Fibroblast of skin of left biceps (primary cell): Measurements from ENCODE around the gene CRELD2.

Experiments
- DNase-seq, 2 experiments: peaks; one replicate each; pipeline ENCODE4 v3.0.0-alpha.2; 2013; ENCODE audit warnings: low read depth in 2 of 2

CRELD2 gene

DNA sequence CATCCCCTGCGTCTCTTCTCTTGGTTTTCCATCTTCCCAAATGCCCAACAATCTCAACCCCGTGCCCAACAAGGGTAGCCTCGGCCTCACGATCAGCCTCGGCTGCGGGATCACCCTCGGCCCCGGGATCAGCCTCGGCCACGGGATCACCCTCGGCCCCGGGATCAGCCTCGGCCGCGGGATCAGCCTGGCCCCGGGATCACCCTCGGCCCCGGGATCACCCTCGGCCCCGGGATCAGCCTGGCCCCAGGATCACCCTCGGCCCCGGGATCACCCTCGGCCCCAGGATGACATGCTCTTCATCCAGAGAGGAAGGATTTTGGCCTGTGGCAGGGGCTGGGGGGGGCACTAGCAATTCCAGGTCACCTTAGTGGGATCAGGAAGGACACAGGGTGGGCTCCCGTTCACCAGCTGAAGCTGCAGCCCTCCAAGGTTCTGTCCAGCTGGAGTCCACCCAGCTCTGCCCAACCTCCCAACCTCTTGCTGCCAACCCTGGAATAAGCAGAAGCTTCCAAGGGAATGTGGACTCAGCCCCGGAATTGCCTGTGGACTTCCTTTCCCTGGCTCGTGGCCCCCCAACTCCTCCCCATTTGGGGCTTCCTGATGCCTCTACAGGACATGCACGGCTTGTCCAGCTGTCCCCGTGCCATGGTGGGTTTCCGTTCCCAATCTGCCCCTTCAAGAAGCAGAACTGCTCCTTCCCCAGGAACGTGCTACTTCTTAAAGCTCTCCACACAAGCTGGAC, 6.4 kb upstream of the CRELD2 start:
- DNase-seq, result no peak

DNA sequence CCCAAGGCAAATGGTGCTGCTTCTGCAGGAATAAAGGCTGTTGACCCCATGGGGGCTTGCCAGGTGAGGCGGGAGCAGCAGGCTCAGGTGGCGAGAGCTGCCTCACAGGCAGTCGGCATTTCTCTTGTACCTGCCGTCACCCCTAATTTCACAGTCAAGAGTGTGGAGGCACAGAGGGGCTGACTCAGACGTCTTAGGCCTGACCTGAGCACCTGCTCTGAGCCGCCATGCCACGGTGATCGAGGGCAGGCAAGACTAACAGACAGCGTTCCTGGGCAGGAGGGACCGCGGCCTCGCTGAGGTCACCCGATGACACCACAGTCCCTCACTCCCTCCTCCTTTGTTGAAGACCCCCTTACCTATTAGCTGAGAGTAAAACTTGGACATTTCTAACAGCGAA, 5.4 kb upstream of the CRELD2 start:
- no peak for DNase-seq

DNA sequence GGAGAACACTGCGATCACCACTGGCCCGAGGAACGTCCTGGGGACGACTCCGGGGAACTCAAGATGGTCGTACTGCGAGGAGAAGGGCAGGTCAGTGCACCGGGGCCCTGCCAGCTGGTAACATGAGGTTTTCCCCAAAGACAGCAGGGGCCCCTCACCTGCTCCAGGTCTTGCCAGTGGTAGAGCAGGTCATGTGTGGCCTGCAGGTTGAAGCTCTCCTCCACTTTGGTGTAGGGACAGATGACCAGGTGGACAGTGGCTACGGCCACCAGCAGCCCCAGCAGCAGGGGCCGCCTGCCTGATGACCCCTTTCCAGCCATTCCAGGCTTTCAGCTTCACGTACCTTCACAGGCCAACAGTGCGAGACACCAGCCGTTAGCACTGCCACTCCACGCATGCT, 5.0 kb upstream of the CRELD2 start:
- no peak for DNase-seq

DNA sequence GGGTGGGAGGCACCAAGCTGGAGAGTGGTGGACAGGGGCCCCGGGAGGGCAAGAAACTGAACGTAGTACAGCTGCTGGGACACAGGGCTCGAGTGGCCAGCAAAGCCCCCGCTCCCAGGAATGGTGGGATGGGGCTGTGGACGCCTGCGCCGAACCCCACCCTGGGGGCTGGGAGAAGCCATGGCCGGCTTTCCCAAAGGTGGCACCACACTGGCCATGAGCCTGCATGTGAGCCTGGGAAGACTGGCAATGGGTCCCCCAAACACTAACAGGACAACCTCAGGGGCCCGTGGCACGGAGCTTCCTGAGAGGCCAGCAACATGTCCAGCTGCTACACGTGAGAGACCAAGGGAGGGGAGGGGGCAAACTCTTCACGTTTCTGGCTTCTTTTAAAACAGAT, 4.2 kb upstream of the CRELD2 start:
- no peak for DNase-seq

DNA sequence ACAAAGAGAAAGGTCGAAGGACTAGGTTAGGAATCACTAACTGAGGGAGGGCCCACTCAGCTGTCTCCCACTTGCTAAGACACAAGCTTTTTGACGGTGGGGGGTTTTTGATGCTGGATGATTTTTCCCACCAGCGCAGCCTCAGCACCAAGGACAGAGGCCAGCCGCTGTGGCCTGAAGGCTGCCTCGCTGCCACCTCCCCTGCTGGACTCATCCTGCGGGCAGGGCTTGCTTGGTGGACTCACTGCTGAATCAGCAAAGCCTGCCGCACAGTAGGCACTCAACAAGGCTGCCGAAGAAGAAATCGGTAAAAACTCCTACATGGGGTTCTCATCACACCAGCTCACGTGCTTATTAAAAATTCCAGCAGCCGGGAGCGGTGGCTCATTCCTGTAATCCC, 2.8 kb upstream of the CRELD2 start:
- DNase-seq, result no peak

DNA sequence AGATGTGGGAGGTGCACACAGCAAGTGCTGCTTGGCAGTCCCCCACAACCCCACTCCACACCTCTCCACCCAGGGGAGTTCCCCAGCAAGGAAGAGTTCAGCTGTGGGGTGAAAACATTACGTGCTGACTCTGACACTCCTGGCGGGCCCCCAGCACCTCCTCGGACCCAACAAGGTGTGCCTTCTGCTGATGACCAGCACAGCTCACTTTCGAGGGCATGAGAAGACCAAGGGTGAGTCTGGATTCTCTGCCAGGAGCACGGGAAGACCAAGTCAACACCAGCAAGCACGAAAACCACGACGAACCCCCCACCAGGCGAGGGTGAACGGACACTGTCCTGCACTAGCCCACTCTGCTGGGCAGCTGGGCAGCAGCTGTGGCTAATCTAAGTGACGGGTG, 1.6 kb upstream of the CRELD2 start:
- no peak for DNase-seq

DNA sequence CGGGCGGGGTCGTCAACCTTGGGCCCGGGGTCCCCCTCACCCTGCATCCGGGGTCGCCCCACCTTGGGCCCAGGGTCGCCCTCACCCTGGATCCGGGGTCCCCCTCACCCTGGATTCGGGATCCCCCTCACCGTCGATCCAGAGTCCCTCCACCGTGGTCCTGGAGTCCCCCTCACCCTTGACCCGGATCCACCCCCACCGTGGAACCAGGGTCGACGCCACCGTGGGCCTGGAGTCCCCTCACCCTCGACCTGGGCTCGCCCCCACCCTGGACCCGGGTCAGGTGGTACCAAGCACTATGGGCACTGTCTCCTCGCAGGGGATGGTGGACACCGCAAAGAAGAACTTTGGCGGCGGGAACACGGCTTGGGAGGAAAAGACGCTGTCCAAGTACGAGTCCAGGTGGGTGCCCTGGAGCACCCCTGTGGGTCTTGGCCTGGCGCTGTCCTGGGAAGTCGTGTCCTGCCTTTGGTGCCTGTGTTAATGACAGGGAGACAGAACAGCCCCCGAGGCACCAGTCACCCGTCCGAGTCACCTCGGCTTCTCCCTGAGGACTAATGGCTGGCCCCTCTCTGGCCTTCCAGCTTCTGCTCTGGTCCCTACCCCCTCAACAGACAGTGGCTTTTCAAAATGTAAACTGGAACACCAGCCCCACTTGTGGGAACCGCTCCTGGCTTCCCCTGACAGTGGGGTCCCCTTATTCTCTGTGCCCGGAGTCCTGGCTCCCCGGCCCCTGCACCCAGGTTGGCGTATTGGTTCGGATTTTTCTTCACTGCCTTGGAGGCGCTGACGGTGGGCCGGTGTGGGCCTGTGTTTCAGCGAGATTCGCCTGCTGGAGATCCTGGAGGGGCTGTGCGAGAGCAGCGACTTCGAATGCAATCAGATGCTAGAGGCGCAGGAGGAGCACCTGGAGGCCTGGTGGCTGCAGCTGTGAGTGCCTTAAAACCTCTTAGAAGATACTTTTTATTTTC, 762 bp downstream of the CRELD2 start:
- no peak for DNase-seq

DNA sequence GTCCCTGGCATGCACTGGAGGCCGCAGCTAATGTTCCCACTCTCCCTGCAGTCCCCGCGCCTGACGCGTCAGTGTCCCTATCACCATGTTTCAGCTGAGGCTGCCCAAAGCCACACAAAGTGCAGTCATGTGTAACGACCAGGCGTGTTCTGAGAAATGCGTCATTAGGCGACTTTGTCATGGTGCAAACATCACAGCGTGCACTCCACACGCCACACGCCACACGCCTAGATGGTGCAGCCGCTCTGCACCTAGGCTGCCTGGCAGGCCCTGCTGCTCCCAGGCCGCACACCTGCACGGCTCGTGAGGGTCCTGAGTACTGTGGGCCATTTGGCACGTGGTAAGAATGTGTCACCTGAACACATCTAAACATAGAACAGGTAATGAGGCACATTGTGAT, 2.4 kb downstream of the CRELD2 start:
- no peak for DNase-seq

DNA sequence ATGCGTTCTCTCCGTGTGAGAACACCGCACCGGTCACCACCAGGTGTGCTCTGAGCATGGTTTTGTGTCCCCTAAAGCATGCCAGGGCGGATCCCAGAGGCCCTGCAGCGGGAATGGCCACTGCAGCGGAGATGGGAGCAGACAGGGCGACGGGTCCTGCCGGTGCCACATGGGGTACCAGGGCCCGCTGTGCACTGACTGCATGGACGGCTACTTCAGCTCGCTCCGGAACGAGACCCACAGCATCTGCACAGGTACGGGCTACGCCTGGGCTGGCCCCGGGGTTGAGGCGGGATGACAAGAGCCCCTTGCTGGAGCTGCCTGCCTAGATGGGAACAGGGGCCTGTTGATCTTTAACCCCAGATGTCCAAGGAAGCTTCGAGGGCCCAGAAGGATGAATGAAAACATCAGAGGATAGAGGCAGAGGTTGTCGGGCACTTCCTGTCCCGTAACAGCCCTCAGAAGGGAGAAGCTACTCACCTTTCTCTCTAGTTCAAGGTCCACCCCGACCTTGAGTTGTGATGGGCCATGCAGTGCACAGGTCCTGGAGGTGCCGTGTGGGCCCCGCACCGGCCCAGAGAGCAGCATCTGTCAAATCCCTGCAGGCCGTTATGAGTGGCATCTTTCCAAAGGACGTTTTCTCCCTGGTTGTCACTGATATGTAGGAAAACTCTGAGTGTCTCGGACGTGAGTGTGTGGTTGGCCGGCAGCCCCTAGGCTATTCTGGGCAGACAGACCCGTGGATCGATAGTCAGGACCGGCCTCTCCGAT, 3.3 kb downstream of the CRELD2 start:
- DNase-seq, result no peak

DNA sequence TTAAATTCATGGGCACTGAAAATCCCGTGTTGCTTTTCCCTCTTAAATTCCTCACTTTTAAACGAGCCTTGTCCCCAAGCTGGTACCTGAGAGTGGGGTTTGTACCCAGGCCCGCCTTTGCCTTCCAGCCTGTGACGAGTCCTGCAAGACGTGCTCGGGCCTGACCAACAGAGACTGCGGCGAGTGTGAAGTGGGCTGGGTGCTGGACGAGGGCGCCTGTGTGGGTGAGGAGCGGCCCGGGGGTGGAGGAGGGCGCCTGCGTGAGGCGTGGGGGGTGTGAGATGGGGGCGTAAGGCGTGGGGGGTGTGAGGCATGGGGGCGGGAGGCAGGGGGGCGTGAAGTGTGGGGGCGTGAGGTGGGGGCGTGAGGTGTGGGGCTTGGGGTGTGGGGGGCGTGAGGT, 4.0 kb downstream of the CRELD2 start:
- DNase-seq, result no peak

DNA sequence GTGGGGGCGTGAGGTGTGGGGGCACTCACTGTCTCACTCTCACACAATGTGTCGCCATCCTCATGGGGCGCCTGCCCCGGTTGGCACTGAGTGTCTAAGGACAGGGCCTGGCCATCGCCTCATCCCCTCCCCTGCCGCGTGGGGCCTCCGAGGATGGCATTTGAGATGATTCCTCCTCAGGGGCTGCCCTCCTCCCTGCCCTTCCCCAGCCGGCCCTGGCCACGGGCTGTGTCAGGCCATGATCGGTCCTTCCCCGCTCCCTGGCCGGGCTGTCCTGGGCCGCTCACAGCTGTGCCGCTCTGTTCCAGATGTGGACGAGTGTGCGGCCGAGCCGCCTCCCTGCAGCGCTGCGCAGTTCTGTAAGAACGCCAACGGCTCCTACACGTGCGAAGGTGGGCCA, 4.5 kb downstream of the CRELD2 start:
- DNase-seq, result no peak

DNA sequence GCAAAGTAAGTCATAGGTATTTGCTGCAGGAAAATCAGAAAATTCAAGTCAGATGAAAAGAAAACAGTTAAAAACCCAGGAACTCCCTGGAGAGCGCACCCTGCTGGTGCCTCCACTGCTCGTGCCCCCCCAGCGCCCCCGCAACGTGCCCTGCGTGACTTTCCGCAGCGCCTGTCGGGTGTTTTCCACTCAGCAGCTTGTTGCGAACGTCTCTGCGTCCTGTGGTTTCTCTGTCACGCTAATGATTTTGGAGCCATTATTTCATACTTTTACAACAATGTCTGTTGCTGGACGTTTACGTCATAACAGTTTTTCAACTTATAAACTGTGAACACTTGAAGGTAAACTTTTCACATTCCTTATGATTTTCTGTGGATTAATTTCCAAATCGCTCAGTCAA, 5.0 kb downstream of the CRELD2 start:
- DNase-seq, result no peak

DNA sequence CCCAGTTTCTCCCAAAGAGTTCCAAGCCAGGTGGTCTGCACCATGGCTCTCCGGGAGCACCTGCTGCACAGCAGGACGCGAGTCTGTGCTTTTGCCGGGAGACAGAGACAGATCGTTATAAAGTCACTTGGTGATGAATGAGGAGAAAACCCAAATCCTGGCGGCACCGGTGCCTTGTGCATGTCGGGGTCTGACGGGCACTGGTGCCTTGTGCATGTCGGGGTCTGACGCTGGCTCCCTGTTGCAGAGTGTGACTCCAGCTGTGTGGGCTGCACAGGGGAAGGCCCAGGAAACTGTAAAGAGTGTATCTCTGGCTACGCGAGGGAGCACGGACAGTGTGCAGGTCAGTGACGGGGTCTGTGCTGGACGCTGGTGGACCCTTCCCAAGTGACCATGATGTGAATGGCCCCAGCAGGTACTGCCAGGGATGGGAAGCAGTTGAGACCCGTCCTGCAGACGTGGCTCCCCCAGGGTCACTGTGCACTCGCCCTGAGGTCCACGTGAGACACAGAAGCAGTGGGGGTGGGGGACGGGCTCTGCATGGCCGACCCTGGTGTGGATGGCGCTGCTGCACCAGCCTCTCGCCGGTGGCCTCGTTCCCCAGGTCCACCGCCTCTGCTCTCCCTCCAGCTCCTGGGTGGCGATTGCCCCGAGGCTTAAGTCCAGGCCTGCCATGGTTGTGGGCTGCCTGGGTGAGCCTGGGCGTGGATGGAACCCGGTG, 5.8 kb downstream of the CRELD2 start:
- DNase-seq, result no peak

DNA sequence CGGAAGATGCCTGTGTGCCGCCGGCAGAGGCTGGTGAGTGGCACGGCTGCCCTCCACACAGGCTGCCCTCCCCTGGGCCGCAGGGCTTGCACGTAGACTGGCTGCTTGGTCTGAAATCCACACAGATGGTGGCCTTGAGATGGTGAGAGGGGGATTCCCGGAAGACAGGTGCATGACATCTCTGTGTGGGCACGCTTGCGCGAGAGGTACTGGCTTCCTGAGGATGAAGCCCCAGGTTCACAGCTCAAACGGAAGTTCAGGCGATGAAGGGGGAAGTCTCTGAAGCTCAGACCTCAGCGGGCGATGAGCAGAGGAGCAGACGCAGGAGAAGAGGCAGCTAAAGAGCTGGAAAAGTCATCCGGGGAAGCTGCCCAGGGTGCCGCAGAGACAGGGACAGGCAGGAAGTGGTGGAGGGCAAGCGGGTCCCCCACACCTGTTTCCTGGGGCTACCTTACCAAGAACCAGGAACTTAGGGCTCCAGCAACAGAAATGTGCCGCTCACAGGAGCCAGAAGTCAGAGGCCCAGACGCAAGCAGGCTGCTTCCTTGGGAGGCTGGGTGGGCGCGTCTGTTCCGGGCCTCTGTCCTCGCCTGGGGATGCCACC, 7.2 kb downstream of the CRELD2 start:
- DNase-seq, result no peak

DNA sequence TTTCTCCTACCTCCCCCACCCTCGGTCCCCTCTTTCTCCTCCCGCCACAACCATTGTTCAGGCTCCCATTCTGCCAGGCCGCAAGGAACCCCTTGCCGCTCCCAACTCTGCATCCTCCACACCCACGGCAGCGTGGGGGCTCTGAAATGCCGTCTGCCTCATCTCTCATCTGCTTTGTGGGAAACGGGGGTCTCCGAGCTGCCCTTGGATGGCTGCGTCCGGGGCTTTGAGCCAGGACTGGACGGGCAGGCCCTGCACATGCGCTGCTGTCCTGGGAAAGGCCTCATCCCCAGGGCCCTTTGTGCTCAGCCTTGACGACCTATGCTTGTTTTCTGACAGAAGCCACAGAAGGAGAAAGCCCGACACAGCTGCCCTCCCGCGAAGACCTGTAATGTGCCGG, 8.5 kb downstream of the CRELD2 start:
- no peak for DNase-seq

DNA sequence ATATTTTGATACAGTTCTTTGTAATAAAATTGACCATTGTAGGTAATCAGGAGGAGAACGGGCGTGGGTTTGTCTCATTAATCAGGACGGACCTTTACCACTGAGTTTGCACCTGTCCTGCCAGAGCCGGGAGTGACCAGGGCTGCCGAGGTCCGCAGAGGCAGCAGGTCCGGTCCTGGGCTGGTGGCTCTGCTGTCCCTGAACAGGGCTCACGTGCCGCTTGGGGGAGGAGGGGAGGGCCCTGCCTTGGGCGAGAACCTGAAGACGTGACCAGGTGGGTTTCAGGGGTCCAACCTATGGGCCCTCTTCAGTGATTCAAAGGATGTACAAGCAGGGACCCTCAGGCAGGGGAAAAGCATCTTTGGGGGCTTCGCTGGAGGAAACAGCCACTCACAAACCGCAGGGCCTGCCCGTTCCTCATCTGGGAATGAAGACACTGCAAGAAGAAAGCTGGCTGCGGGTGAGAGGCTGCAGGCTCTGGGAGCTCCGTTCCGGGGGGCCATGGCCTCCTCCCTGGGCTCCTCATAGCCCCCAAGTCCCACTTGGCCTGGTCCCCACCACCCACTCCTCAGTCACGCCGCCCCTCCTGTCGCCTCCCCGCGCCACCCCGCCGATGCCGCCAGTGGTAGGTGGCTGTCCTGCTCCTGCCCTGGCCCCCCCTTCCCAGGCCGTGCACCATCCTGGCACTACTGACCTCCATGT, 9.2 kb downstream of the CRELD2 start:
- no peak for DNase-seq

DNA sequence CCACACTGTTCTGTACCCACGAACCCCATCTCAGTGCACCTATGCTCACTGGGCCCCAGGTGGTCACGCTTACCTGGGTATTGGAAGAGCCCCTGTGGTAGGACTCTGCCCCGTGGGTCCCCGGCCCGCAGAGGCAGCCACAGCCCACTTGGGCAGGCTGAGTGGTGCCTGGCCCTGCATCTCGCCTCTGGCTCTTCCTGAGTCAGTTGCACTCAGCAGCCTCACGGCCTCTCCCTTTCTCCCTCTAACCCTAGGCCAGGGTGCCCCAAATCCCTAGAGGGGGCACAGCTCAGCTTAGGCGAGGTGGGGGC, 9.7 kb downstream of the CRELD2 start:
- no peak for DNase-seq

DNA sequence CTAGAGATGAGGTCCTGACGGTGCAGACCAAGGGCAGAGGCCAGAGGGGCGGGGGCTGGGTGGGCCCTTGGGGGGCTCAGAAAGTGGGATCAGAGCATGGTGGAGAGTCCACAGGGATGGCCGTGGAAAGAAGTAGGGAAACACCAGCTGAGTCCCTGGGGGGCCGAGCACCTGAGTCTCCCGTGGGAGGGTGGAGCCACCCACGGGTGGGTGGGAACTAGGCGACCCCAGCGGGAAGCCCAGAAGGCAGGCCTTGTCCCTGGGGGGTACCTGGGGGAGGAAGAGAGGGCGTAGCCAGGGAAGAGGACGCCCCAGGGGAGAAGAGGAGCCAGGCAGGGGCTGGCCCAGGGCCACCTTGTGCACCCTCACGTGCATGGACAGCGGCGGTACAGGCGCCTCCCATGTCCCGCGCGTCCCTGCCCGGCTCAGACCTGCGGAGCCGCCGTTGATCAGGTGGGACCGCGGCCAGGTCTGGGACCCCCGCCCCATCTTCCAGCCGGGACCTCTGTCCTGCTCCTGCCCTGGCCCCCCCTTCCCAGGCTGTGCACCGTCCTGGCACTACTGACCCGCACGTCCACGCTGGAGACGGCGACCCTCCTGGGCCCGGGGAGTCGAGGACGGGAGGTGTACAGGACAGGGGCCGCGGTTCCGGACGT, 10.2 kb downstream of the CRELD2 start:
- DNase-seq, result no peak

DNA sequence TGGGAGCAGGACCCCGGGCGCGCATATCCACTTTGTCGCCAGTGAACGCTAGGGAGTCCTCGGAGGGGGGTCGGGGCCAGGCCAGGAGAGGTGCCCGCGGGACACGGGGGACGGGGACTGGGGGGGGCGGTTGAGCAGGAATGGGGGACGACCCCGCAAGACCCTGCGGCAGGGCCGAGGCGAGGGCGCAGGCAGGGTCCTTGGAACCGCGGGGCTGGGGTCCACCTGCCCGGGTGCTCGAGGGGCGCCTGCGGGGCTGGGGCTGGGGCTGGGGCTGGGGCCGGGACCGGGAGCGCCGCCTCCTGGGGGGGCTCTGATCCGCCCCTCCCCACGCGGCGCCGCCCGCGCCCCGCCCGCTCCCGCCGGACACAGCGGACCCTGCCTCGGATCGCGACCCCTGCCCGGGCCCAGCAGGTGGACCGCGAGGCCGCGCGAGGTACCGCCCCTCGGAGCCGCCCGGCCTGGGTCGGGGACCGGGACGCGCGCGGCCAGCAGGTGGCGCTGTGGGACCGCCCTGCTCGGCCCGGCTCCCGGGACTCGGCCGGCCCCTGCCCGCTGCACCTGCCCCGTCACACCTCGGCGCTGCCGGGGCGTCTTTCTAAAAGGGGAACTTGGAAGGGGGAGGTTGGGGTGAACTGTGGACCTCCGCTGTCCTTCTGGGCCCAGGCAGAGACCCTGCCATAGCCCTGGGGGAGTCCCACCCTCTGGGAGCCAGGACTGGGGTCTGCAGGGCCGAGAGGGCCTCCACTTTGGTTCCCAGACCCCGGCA, 11.0 kb downstream of the CRELD2 start:
- no peak for DNase-seq
